ENCODE data around the gene CARM1. TPM values are rescaled to one million over a fixed set of nuclear protein-coding genes. Genes with fewer than 3 reads are reported as not detected.
A peak's percentile ranks its signal among the peaks of the same experiment; 100 is the strongest.

The CARM1 gene
- total and polyA plus RNA-seq, 2 of the 13 experiments (the other 11 are each of a cell fraction or from before 2014, with no cell fraction given), result 27.6 to 55.8 TPM

DNA sequence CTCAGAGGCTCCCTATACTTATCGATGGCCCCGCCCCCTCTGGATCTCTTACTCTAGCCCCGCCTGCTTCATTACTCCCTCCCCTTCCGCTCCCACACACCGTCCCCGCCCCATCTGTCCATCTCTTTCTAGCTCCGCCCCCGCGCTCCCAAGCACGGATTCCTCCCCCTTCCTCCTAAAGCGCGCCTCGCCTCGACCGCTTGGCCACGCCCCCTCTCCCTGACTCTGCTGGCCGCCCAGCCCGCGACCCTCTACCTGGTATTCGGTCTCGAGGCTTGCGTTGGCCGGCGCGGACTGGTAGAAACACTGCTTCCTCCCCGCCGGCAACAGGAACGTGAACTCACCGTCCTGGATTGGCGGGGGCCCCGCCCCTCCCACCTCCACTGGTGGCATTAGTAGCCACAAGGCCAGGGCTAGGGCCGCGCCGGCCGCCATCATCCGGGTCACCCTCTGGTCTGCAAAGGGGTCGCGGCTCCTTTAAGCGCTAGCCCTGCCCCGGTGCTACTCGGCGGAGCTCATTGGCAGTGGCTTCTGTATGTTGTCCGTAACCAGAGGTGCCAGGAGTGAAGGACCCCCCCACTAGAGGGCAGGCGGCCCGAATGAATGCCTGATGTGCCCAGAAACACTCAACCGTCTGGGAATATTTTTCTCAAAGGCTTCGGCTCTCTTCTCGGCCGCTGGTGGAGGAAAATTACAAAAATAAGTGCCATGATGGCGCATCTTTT lies 35.4 kb upstream of the CARM1 start, which contains the start of gene TMED1 (continued):
- TF ChIP-seq HINFP (CRISPR knock-in tag; IDR thresholded peaks at IDR 0.05; ENCODE audit: low read depth) (0 out of 2 replicates have a peak, but pooled peaks have one; percentile 34), TBL1XR1 (IDR thresholded peaks at IDR 0.05; ENCODE audit: borderline replicate concordance, low read length, partially characterized antibody) (no peak), ARNT (IDR thresholded peaks at IDR 0.05) (no peak), ZZZ3 (CRISPR knock-in tag; IDR thresholded peaks at IDR 0.05; ENCODE audit: borderline replicate concordance) (0 out of 2 replicates have a peak, but pooled peaks have one; percentile 41), ZNF674 (CRISPR knock-in tag; IDR thresholded peaks at IDR 0.05; ENCODE audit: low read depth) (no peak), MATR3 (CRISPR knock-in tag; IDR thresholded peaks at IDR 0.05) (no peak), HMG20B (CRISPR knock-in tag; conservative IDR thresholded peaks at IDR 0.05) (no peak), DPF2 (CRISPR knock-in tag; IDR thresholded peaks at IDR 0.05; ENCODE audit: borderline replicate concordance, low read depth) (no peak), PAX8 (CRISPR knock-in tag; IDR thresholded peaks at IDR 0.05; ENCODE audit: borderline replicate concordance) (0 out of 2 replicates have a peak, but pooled peaks have one; percentile 81), HOXA7 (CRISPR knock-in tag; IDR thresholded peaks at IDR 0.05) (no peak), SOX6 (IDR thresholded peaks at IDR 0.05) (no peak), SOX6 (CRISPR knock-in tag; IDR thresholded peaks at IDR 0.05) (no peak), ZNF530 (CRISPR knock-in tag; IDR thresholded peaks at IDR 0.05; ENCODE audit: low read depth) (no peak), ZSCAN31 (CRISPR knock-in tag; IDR thresholded peaks at IDR 0.05; ENCODE audit: low read depth) (peak; percentile 53; the same call in 1 of the 2 replicates), ZNF563 (CRISPR knock-in tag; IDR thresholded peaks at IDR 0.05) (no peak; the same call in 1 of the 2 replicates), ATF7 (IDR thresholded peaks at IDR 0.05) (no peak), ATF7 (CRISPR knock-in tag; IDR thresholded peaks at IDR 0.05) (peak; percentile 54), ZNF263 (CRISPR knock-in tag; IDR thresholded peaks at IDR 0.05) (peak; percentile 39; the same call in 1 of the 2 replicates)
- TF ChIP-seq, protein P1, sequence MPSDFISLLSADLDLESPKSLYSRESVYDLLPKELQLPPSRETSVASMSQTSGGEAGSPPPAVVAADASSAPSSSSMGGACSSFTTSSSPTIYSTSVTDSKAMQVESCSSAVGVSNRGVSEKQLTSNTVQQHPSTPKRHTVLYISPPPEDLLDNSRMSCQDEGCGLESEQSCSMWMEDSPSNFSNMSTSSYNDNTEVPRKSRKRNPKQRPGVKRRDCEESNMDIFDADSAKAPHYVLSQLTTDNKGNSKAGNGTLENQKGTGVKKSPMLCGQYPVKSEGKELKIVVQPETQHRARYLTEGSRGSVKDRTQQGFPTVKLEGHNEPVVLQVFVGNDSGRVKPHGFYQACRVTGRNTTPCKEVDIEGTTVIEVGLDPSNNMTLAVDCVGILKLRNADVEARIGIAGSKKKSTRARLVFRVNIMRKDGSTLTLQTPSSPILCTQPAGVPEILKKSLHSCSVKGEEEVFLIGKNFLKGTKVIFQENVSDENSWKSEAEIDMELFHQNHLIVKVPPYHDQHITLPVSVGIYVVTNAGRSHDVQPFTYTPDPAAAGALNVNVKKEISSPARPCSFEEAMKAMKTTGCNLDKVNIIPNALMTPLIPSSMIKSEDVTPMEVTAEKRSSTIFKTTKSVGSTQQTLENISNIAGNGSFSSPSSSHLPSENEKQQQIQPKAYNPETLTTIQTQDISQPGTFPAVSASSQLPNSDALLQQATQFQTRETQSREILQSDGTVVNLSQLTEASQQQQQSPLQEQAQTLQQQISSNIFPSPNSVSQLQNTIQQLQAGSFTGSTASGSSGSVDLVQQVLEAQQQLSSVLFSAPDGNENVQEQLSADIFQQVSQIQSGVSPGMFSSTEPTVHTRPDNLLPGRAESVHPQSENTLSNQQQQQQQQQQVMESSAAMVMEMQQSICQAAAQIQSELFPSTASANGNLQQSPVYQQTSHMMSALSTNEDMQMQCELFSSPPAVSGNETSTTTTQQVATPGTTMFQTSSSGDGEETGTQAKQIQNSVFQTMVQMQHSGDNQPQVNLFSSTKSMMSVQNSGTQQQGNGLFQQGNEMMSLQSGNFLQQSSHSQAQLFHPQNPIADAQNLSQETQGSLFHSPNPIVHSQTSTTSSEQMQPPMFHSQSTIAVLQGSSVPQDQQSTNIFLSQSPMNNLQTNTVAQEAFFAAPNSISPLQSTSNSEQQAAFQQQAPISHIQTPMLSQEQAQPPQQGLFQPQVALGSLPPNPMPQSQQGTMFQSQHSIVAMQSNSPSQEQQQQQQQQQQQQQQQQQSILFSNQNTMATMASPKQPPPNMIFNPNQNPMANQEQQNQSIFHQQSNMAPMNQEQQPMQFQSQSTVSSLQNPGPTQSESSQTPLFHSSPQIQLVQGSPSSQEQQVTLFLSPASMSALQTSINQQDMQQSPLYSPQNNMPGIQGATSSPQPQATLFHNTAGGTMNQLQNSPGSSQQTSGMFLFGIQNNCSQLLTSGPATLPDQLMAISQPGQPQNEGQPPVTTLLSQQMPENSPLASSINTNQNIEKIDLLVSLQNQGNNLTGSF (CRISPR knock-in tag; IDR thresholded peaks at IDR 0.05), result no peak
- TF ChIP-seq, protein P2, sequence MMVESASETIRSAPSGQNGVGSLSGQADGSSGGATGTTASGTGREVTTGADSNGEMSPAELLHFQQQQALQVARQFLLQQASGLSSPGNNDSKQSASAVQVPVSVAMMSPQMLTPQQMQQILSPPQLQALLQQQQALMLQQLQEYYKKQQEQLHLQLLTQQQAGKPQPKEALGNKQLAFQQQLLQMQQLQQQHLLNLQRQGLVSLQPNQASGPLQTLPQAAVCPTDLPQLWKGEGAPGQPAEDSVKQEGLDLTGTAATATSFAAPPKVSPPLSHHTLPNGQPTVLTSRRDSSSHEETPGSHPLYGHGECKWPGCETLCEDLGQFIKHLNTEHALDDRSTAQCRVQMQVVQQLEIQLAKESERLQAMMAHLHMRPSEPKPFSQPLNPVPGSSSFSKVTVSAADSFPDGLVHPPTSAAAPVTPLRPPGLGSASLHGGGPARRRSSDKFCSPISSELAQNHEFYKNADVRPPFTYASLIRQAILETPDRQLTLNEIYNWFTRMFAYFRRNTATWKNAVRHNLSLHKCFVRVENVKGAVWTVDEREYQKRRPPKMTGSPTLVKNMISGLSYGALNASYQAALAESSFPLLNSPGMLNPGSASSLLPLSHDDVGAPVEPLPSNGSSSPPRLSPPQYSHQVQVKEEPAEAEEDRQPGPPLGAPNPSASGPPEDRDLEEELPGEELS (CRISPR knock-in tag; IDR thresholded peaks at IDR 0.05), result 0 out of 2 replicates have a peak, but pooled peaks have one; percentile 48
- TF ChIP-seq, protein P3, sequence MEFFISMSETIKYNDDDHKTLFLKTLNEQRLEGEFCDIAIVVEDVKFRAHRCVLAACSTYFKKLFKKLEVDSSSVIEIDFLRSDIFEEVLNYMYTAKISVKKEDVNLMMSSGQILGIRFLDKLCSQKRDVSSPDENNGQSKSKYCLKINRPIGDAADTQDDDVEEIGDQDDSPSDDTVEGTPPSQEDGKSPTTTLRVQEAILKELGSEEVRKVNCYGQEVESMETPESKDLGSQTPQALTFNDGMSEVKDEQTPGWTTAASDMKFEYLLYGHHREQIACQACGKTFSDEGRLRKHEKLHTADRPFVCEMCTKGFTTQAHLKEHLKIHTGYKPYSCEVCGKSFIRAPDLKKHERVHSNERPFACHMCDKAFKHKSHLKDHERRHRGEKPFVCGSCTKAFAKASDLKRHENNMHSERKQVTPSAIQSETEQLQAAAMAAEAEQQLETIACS (CRISPR knock-in tag; IDR thresholded peaks at IDR 0.05), result no peak
